ENCODE data around the gene WFDC13. TPM values are rescaled to one million over a fixed set of nuclear protein-coding genes. Genes with fewer than 3 reads are reported as not detected.
"Not testable (repeated sequence)": the region's sequence is repeated elsewhere in the genome, so short reads cannot be mapped to it uniquely, and the experiment has no call there.

The WFDC13 gene
- polyA plus RNA-seq (not detected in 3 replicates), polyA minus RNA-seq (not detected in 3 replicates)
- polyA plus RNA-seq (2011; ENCODE audit: low read depth): not detected
- not detected in 2 replicates for polyA plus RNA-seq (2011; cell fraction: cytosol; rRNA removed)
- not detected in 2 replicates for polyA plus RNA-seq (2011; cell fraction: nucleus; rRNA removed)
- not detected in 2 replicates for polyA plus RNA-seq (2012; ENCODE audit: low replicate concordance)
- not detected for polyA minus RNA-seq (2011; cell fraction: cytosol; rRNA and poly(A)+ RNA removed)
- polyA minus RNA-seq (2011; cell fraction: nucleus; rRNA and poly(A)+ RNA removed): not detected in 2 replicates

GRCh38 chr20:45701873-45702272, at the start of gene WFDC13:
Gene WFDC13 (plus strand): TSS chr20:45702038. CDS start chr20:45702124, 86 bp downstream.
- H4K20me1 ChIP-seq (ENCODE audit: control insufficient read depth, extremely low read depth, insufficient read depth, low read length): no peaks in the 10 kb centered on the region
- H3K9ac ChIP-seq (ENCODE audit: control insufficient read depth, extremely low read depth, insufficient read depth, low read length): no peak within 1 kb of the TSS
- no peak within 1 kb of the TSS for H3K27ac ChIP-seq (ENCODE audit: control insufficient read depth, insufficient read depth, low read length)
- no peak within 1 kb of the TSS for H3K4me3 ChIP-seq (ENCODE audit: control insufficient read depth in 2 of 3, extremely low read depth in 1 of 3, insufficient read depth in 2 of 3, low read depth in 1 of 3, low read length in 3 of 3)
- H3K4me2 ChIP-seq (ENCODE audit: control insufficient read depth, extremely low read depth, insufficient read depth, low read depth, low read length): no peak within 1 kb of the TSS
- dilution Hi-C loops (cut with MboI; ENCODE audit: extremely low pct_ligation_motif_present, low sequenced_read_pairs): no loop called here
- FAIRE-seq (no peak), DNase-seq (ENCODE audit: low read depth, low spot score) (no peak)
- no peaks in the 10 kb centered on the region for H3K9me3 ChIP-seq (ENCODE audit: control insufficient read depth, low read depth, low read length)
- no peaks in the 10 kb centered on the region for H3K36me3 ChIP-seq (ENCODE audit: control insufficient read depth in 2 of 2, extremely low read depth in 1 of 2, insufficient read depth in 2 of 2, low read length in 2 of 2)
- H3K9me1 ChIP-seq (ENCODE audit: control insufficient read depth, extremely low read depth, insufficient read depth, low read length): no peaks in the 10 kb centered on the region
- H2AFZ ChIP-seq (ENCODE audit: control insufficient read depth, low read length): no peak within 1 kb of the TSS
- H3K79me2 ChIP-seq (ENCODE audit: control insufficient read depth, insufficient read depth, low read length): no peaks in the 10 kb centered on the region
- TF ChIP-seq, protein P1, sequence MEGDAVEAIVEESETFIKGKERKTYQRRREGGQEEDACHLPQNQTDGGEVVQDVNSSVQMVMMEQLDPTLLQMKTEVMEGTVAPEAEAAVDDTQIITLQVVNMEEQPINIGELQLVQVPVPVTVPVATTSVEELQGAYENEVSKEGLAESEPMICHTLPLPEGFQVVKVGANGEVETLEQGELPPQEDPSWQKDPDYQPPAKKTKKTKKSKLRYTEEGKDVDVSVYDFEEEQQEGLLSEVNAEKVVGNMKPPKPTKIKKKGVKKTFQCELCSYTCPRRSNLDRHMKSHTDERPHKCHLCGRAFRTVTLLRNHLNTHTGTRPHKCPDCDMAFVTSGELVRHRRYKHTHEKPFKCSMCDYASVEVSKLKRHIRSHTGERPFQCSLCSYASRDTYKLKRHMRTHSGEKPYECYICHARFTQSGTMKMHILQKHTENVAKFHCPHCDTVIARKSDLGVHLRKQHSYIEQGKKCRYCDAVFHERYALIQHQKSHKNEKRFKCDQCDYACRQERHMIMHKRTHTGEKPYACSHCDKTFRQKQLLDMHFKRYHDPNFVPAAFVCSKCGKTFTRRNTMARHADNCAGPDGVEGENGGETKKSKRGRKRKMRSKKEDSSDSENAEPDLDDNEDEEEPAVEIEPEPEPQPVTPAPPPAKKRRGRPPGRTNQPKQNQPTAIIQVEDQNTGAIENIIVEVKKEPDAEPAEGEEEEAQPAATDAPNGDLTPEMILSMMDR (optimal IDR thresholded peaks at IDR 0.05 in 1 of 3, IDR thresholded peaks at IDR 0.05 in 1 of 3, conservative IDR thresholded peaks at IDR 0.05 in 1 of 3; ENCODE audit: extremely low read depth in 1 of 3, insufficient read depth in 2 of 3, low read length in 3 of 3): no peak
- TF ChIP-seq EZH2 (IDR thresholded peaks at IDR 0.05; ENCODE audit: low read length): no peak
- no peaks in the 10 kb centered on the region for H3K4me1 ChIP-seq (ENCODE audit: control insufficient read depth, extremely low read depth, insufficient read depth, low read length)
- H3K27me3 ChIP-seq (ENCODE audit: control insufficient read depth, extremely low read depth, insufficient read depth, low read length): no peaks in the 10 kb centered on the region

DNA sequence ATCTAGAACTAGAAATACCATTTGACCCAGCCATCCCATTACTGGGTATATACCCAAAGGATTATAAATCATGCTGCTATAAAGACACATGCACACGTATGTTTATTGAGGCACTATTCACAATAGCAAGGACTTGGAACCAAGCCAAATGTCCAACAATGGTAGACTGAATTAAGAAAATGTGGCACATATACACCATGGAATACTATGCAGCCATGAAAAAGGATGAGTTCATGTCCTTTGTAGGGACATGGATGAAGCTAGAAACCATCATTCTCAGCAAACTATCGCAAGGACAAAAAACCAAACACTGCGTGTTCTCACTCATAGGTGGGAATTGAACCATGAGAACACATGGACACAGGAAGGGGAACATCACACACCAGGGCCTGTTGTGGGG, 44.8 kb upstream of the WFDC13 start:
- H3K4me3 ChIP-seq (ENCODE audit: control insufficient read depth in 2 of 3, extremely low read depth in 1 of 3, insufficient read depth in 2 of 3, low read depth in 1 of 3, low read length in 3 of 3); H3K9me3 ChIP-seq (ENCODE audit: control insufficient read depth, low read depth, low read length); H3K36me3 ChIP-seq (ENCODE audit: control insufficient read depth in 2 of 2, extremely low read depth in 1 of 2, insufficient read depth in 2 of 2, low read length in 2 of 2); H4K20me1 ChIP-seq (ENCODE audit: control insufficient read depth, extremely low read depth, insufficient read depth, low read length); H3K9me1 ChIP-seq (ENCODE audit: control insufficient read depth, extremely low read depth, insufficient read depth, low read length); FAIRE-seq; dilution Hi-C loops (cut with MboI; ENCODE audit: extremely low pct_ligation_motif_present, low sequenced_read_pairs); H3K4me1 ChIP-seq (ENCODE audit: control insufficient read depth, extremely low read depth, insufficient read depth, low read length); H3K9ac ChIP-seq (ENCODE audit: control insufficient read depth, extremely low read depth, insufficient read depth, low read length); H3K4me2 ChIP-seq (ENCODE audit: control insufficient read depth, extremely low read depth, insufficient read depth, low read depth, low read length); H3K27me3 ChIP-seq (ENCODE audit: control insufficient read depth, extremely low read depth, insufficient read depth, low read length); H2AFZ ChIP-seq (ENCODE audit: control insufficient read depth, low read length); DNase-seq (ENCODE audit: low read depth, low spot score); H3K79me2 ChIP-seq (ENCODE audit: control insufficient read depth, insufficient read depth, low read length); H3K27ac ChIP-seq (ENCODE audit: control insufficient read depth, insufficient read depth, low read length): not testable (repeated sequence)

- H2AFZ ChIP-seq (ENCODE audit: control insufficient read depth, low read length): no peak within 1 kb of the TSS
- no peak within 1 kb of the TSS for H3K9ac ChIP-seq (ENCODE audit: control insufficient read depth, extremely low read depth, insufficient read depth, low read length)
- H3K9me3 ChIP-seq (ENCODE audit: control insufficient read depth, low read depth, low read length): no peaks in the 10 kb centered on the region
- no peaks in the 10 kb centered on the region for H3K79me2 ChIP-seq (ENCODE audit: control insufficient read depth, insufficient read depth, low read length)
- dilution Hi-C loops (cut with MboI; ENCODE audit: extremely low pct_ligation_motif_present, low sequenced_read_pairs): no loop called here
- H3K36me3 ChIP-seq (ENCODE audit: control insufficient read depth in 2 of 2, extremely low read depth in 1 of 2, insufficient read depth in 2 of 2, low read length in 2 of 2): no peaks in the 10 kb centered on the region
- H3K4me3 ChIP-seq (ENCODE audit: control insufficient read depth in 2 of 3, extremely low read depth in 1 of 3, insufficient read depth in 2 of 3, low read depth in 1 of 3, low read length in 3 of 3): no peak within 1 kb of the TSS
- no peak for DNase-seq (ENCODE audit: low read depth, low spot score)
- H3K27me3 ChIP-seq (ENCODE audit: control insufficient read depth, extremely low read depth, insufficient read depth, low read length): peaks cover 4% of the 10 kb centered on the region
- no peak within 1 kb of the TSS for H3K4me2 ChIP-seq (ENCODE audit: control insufficient read depth, extremely low read depth, insufficient read depth, low read depth, low read length)
- H3K4me1 ChIP-seq (ENCODE audit: control insufficient read depth, extremely low read depth, insufficient read depth, low read length): no peaks in the 10 kb centered on the region
- TF ChIP-seq, protein P1 (optimal IDR thresholded peaks at IDR 0.05 in 1 of 3, IDR thresholded peaks at IDR 0.05 in 1 of 3, conservative IDR thresholded peaks at IDR 0.05 in 1 of 3; ENCODE audit: extremely low read depth in 1 of 3, insufficient read depth in 2 of 3, low read length in 3 of 3): no peak
- no peak for TF ChIP-seq EZH2 (IDR thresholded peaks at IDR 0.05; ENCODE audit: low read length)
- no peaks in the 10 kb centered on the region for H3K9me1 ChIP-seq (ENCODE audit: control insufficient read depth, extremely low read depth, insufficient read depth, low read length)
- no peaks in the 10 kb centered on the region for H4K20me1 ChIP-seq (ENCODE audit: control insufficient read depth, extremely low read depth, insufficient read depth, low read length)
- FAIRE-seq: no peak
- H3K27ac ChIP-seq (ENCODE audit: control insufficient read depth, insufficient read depth, low read length): no peak within 1 kb of the TSS
Observed at GRCh38 chr20:45670139-45670538, 31.7 kb upstream of the WFDC13 start, which contains the start of gene WFDC11. Gene WFDC11 (minus strand): TSS chr20:45670239. CDS start chr20:45650600, 19,639 bp downstream.

Data from keratinocyte (primary cell).